A172 (cell line): ENCODE results near the gene CUEDC1. TPM values are rescaled to one million over a fixed set of nuclear protein-coding genes. Genes with fewer than 3 reads are reported as not detected.

ENCODE experiments used
- DNase-seq: peaks from one replicate; pipeline ENCODE4 v3.0.0-alpha.2; 2015; ENCODE audit warnings: low spot score
- total RNA-seq: library from RNA; depleted of rRNA; stranded (reverse); fragments of >200 nt; shearing (Covaris generic); gene quantifications from 2 replicates; pipeline ENCODE4 v1.2.3, GENCODE V29; 2014; rRNA removed

The CUEDC1 gene
- 8.0 and 11.6 TPM in 2 replicates for total RNA-seq

GRCh38 chr17:57955183-57955931 is at the start of gene CUEDC1:
Gene CUEDC1, minus strand, starts transcription at chr17:57955412. Its CDS starts 69,848 bp downstream, at chr17:57885564.
- no peak for DNase-seq

- no peak for DNase-seq
Measured at GRCh38 chr17:58004060-58004459, 48.8 kb upstream of the CUEDC1 start.

GRCh38 chr17:58002973-58003372 is 47.8 kb upstream of the CUEDC1 start:
- DNase-seq, result no peak

GRCh38 chr17:58002154-58002948 is 47.1 kb upstream of the CUEDC1 start:
- no peak for DNase-seq

GRCh38 chr17:58001461-58002124 is 46.4 kb upstream of the CUEDC1 start:
- DNase-seq, result no peak

GRCh38 chr17:57999496-58000017 is 44.3 kb upstream of the CUEDC1 start:
- peak; percentile 72 for DNase-seq

GRCh38 chr17:57999010-57999495 is 43.8 kb upstream of the CUEDC1 start:
- DNase-seq, result no peak

- no peak for DNase-seq
Measured at GRCh38 chr17:57997085-57997809, 42.0 kb upstream of the CUEDC1 start.

GRCh38 chr17:57995076-57995956 is 40.1 kb upstream of the CUEDC1 start:
- peak; percentile 90 for DNase-seq

GRCh38 chr17:57994436-57994835 is 39.2 kb upstream of the CUEDC1 start:
- DNase-seq, result no peak

GRCh38 chr17:57993471-57994365 is 38.5 kb upstream of the CUEDC1 start:
- no peak for DNase-seq

GRCh38 chr17:57991537-57991936 is 36.3 kb upstream of the CUEDC1 start:
- no peak for DNase-seq

GRCh38 chr17:57990037-57990436 is 34.8 kb upstream of the CUEDC1 start:
- no peak for DNase-seq

- DNase-seq, result peak; percentile 54
Measured at GRCh38 chr17:57988301-57989250, 33.4 kb upstream of the CUEDC1 start.

- peak; percentile 53 for DNase-seq
Measured at GRCh38 chr17:57987581-57988300, 32.5 kb upstream of the CUEDC1 start, which contains the start of gene VEZF1. Gene VEZF1, minus strand, starts transcription at chr17:57988254. Its CDS starts 143 bp downstream, at chr17:57988111.

- DNase-seq, result peak; percentile 54
Measured at GRCh38 chr17:57986841-57987580, 31.8 kb upstream of the CUEDC1 start.

GRCh38 chr17:57985675-57985974 is 30.4 kb upstream of the CUEDC1 start:
- DNase-seq, result peak; percentile 78
